SU-DHL-6 (cell line): Measurements from ENCODE around the gene CDC42BPA.

Experiments
- H2AFZ ChIP-seq: fragments of 200-600 bp; sonication (generic); 2 replicates; pipeline ENCODE4 v1.6.1; 2014; ENCODE audit warnings: low read depth, mild to moderate bottlenecking, moderate library complexity, mixed read lengths, antibody characterized with exemption, low read length; ENCODE audit not compliant: severe bottlenecking
- H3F3A ChIP-seq: fragments of 200-600 bp; shearing (Covaris generic); 2 replicates; pipeline ENCODE4 v1.6.0; 2016; ENCODE audit warnings: antibody characterized with exemption, mild to moderate bottlenecking; ENCODE audit not compliant: insufficient read depth
- H3K27ac ChIP-seq: fragments of 200-600 bp; sonication (generic); 2 replicates; pipeline ENCODE4 v1.5.1; 2016; ENCODE audit warnings: low read depth, mild to moderate bottlenecking, low read length, moderate library complexity, mixed read lengths
- H3K27me3 ChIP-seq: fragments of 200-600 bp; sonication (generic), shearing (Covaris generic); 2 replicates; pipeline ENCODE4 v1.6.0; 2014; ENCODE audit warnings: mild to moderate bottlenecking, low read length
- H3K36me3 ChIP-seq: fragments of 200-600 bp; sonication (generic); 2 replicates; pipeline ENCODE4 v1.6.1; 2014; ENCODE audit warnings: mild to moderate bottlenecking, low read length, mixed read lengths
- H3K4me2 ChIP-seq: fragments of 300-600, 200-600 bp; shearing (Covaris generic), sonication (generic); 2 replicates; pipeline ENCODE4 v1.6.0; 2014; ENCODE audit warnings: low read length, low read depth, mild to moderate bottlenecking; ENCODE audit not compliant: poor library complexity, severe bottlenecking
- H3K4me3 ChIP-seq: fragments of 200-600 bp; sonication (generic); 2 replicates; pipeline ENCODE4 v1.5.1; 2014; ENCODE audit warnings: antibody characterized with exemption, low read length, mild to moderate bottlenecking, mixed read lengths; ENCODE audit not compliant: insufficient read depth, poor library complexity, severe bottlenecking
- H3K79me2 ChIP-seq: fragments of 200-600 bp; sonication (generic); 2 replicates; pipeline ENCODE4 v1.6.1; 2014; ENCODE audit warnings: mild to moderate bottlenecking, low read length, moderate library complexity; ENCODE audit not compliant: insufficient read depth
- H3K9ac ChIP-seq: fragments of 200-600 bp; sonication (generic); 2 replicates; pipeline ENCODE4 v1.7.0; 2014; ENCODE audit warnings: mild to moderate bottlenecking, low read length
- H3K9me2 ChIP-seq: fragments of 200-600 bp; sonication (generic); replicated peaks from 2 replicates; pipeline ENCODE4 v1.6.1; 2014; ENCODE audit warnings: low read length; ENCODE audit not compliant: insufficient read depth
- H3K9me3 ChIP-seq: fragments of 200-600 bp; sonication (generic); 2 replicates; pipeline ENCODE4 v1.6.1; 2014; ENCODE audit warnings: low read length, mixed read lengths; ENCODE audit not compliant: insufficient read depth
- H4K20me1 ChIP-seq: fragments of 200-600 bp; sonication (generic); 2 replicates; pipeline ENCODE4 v1.6.1; 2014; ENCODE audit warnings: low read depth, mild to moderate bottlenecking, antibody characterized with exemption, low read length, moderate library complexity, mixed read lengths
- CTCF ChIP-seq: fragments of 200-600 bp; sonication (generic); IDR thresholded peaks from one replicate; pipeline ENCODE4 v1.5.1; 2017; ENCODE audit warnings: antibody characterized with exemption, mild to moderate bottlenecking, low read length, moderate library complexity; ENCODE audit not compliant: insufficient read depth, poor library complexity, severe bottlenecking
- EZH2phosphoT487 ChIP-seq: fragments of 200-600 bp; sonication (generic), shearing (Covaris generic); conservative IDR thresholded peaks from 2 replicates; pipeline ENCODE4 v1.6.1; 2018; ENCODE audit warnings: mild to moderate bottlenecking, antibody characterized with exemption, low read length, moderate library complexity, mixed read lengths

The CDC42BPA gene

GRCh38 chr1:226946285-226946684 lies 372.0 kb downstream of the CDC42BPA start:
- TF ChIP-seq CTCF, result no peak
- TF ChIP-seq EZH2phosphoT487, result no peak
- H3K79me2 ChIP-seq, result no peaks in the 10 kb centered on the region
- no peak overlapping the region for H3K4me3 ChIP-seq
- H3K9ac ChIP-seq, result no peak overlapping the region
- H3K9me3 ChIP-seq, result no peaks in the 10 kb centered on the region
- no peaks in the 10 kb centered on the region for H3K36me3 ChIP-seq
- no peaks in the 10 kb centered on the region for H3K9me2 ChIP-seq
- no peaks in the 10 kb centered on the region for H3K27me3 ChIP-seq
- no peaks in the 10 kb centered on the region for H3F3A ChIP-seq
- H4K20me1 ChIP-seq, result no peaks in the 10 kb centered on the region
- no peak overlapping the region for H3K4me2 ChIP-seq
- H2AFZ ChIP-seq, result no peak overlapping the region
- H3K27ac ChIP-seq, result no peak overlapping the region

- TF ChIP-seq EZH2phosphoT487 (no peak), CTCF (no peak)
- Histone ChIP-seq H3F3A (no peaks in the 10 kb centered on the region), H3K4me2 (no peak overlapping the region), H4K20me1 (no peaks in the 10 kb centered on the region), H3K9ac (no peak overlapping the region), H3K36me3 (no peaks in the 10 kb centered on the region), H3K9me2 (no peaks in the 10 kb centered on the region), H3K9me3 (no peaks in the 10 kb centered on the region), H3K27ac (no peak overlapping the region), H3K27me3 (no peaks in the 10 kb centered on the region), H3K79me2 (no peaks in the 10 kb centered on the region), H3K4me3 (no peak overlapping the region), H2AFZ (no peak overlapping the region)
Measured at GRCh38 chr1:226945858-226946245, 372.4 kb downstream of the CDC42BPA start.

GRCh38 chr1:226945106-226945857 lies 373.0 kb downstream of the CDC42BPA start:
- no peak overlapping the region for H3K27ac ChIP-seq
- no peaks in the 10 kb centered on the region for H3K9me2 ChIP-seq
- no peaks in the 10 kb centered on the region for H3K79me2 ChIP-seq
- H4K20me1 ChIP-seq, result no peaks in the 10 kb centered on the region
- no peaks in the 10 kb centered on the region for H3K9me3 ChIP-seq
- H3K4me3 ChIP-seq, result no peak overlapping the region
- no peaks in the 10 kb centered on the region for H3F3A ChIP-seq
- H2AFZ ChIP-seq, result no peak overlapping the region
- no peaks in the 10 kb centered on the region for H3K27me3 ChIP-seq
- H3K4me2 ChIP-seq, result no peak overlapping the region
- no peak for TF ChIP-seq CTCF
- TF ChIP-seq EZH2phosphoT487, result no peak
- H3K36me3 ChIP-seq, result no peaks in the 10 kb centered on the region
- H3K9ac ChIP-seq, result no peak overlapping the region
